ENCODE data around the gene TDO2.
"Not testable (repeated sequence)": the region's sequence is repeated elsewhere in the genome, so short reads cannot be mapped to it uniquely, and the experiment has no call there.

TDO2 gene

GRCh38 chr4:155903453-155903852 is at the start of gene TDO2:
Gene TDO2 (plus strand): TSS chr4:155903696. CDS start chr4:155903759, 63 bp downstream.
- no peak for DNase-seq

DNA sequence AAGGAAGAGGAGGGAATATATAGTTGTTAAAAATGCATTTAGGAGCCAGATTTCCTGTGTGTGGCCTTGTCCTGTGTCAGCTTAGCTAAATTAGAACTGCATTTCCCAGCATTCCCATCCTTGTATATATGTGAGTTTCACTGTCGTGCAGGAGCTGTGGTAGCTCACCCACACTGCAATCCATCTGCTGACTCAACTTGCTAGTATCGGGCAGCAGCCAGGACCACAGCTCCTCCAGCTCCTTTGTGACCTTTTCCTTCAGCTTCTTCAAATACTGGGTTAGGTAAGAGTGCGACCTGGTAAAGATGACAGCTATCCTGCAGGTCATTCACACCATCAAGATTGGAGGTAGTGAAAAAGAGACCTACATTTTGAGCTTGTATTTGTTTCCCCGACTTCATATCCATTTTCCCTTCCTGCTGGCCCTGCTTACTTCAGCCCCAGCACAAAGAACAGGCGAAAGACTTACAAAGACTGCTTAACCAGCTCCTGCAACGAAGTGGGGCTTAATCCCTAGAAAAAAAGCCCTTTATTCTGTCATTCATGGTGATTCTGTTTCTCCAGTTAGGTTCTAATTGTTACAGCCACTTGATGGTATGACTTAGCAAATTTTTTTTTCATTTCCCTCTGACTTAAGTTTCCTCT is 48.8 kb upstream of the TDO2 start:
- DNase-seq = no peak

GRCh38 chr4:155855897-155856296 is 47.6 kb upstream of the TDO2 start:
- DNase-seq = no peak

DNA sequence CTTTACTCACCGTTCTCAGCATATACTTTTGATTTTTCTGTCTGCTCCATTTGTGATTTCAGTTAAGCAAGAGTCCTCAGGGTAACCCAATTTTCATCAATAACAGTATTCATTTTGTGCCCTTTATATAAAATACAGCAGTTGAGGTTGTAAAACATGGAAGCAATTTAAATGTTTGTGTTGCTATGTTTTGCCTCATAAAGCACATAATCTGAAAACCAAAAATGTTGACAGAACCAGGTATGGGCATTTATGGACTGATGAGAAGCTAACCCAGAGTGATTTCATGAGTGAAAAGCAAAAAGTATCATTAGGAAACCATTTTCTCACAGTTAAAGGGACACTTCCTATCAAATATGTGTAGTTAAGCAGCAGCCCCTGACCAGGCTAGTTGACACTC is 37.3 kb upstream of the TDO2 start, which contains the start of gene ASIC5:
ASIC5 (minus strand) TSS at position 101 of the 400 bp plus-strand sequence; CDS start at position 50, 51 bp downstream.
- no peak for DNase-seq

- DNase-seq = no peak
Observed at GRCh38 chr4:155875878-155876277, 27.6 kb upstream of the TDO2 start.

DNA sequence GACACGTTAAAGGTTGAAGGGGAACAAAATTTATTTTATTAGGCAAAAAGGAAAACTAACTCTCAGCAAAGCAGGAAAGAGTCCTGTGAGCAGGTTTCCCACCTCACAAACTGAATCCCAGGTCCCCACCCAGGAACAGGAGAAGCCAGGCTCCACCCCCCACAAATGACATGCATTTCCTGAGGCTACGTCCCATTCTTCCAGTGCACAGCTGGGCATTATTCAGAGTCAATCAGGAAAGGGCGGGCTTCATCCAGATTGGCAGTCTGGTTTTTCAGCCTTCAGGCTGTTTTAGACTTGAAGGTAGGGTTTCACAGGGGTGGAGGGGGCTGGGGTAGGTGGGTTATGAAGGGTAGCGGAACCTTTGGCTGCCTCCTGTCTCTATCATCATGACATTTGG is 25.5 kb upstream of the TDO2 start:
- no peak for DNase-seq

GRCh38 chr4:155878611-155879010 is 24.9 kb upstream of the TDO2 start:
- DNase-seq = no peak

GRCh38 chr4:155879767-155880166 is 23.7 kb upstream of the TDO2 start:
- no peak for DNase-seq

DNA sequence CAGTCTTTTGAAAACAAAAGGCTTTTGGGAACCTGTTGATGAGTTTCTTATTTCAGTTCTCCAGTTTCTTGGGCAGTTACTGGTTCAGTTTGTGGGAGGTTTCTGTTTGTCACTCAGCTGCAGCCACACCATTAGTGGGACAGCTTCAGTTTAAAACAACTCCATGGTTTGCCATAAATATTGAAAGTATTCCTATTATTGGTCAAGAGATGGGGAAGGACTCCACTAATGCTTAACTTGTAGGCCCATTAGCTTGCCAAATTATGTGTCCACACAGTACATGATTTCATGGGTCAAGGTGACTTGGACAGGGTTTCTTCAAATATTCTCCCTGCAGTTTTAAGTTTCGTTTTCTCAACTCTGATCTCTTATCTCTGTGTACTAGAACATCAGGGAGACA is 21.9 kb upstream of the TDO2 start:
- no peak for DNase-seq

GRCh38 chr4:155883895-155884294 is 19.6 kb upstream of the TDO2 start:
- DNase-seq = no peak

GRCh38 chr4:155885666-155886065 is 17.8 kb upstream of the TDO2 start:
- no peak for DNase-seq

DNA sequence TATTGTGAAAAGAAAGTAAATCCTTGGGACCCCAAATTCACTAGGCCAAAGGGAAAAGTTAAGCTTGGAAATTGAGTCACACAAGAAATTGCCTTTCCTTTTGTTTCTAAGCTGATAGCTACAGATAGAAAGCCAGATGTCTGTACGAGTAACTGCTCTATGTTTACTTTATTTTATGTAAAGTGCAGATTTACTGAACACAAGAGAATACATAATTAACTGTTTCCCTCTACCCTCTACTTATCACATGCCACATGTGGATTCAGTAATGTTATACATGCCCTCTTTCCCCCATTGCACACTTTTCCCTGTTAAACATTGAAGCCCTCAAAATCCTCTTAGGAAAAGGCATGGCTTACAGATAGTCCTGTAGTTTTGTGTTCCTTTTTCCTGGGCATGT is 16.5 kb upstream of the TDO2 start:
- no peak for DNase-seq

GRCh38 chr4:155887847-155888570 is 15.5 kb upstream of the TDO2 start:
- no peak for DNase-seq

- DNase-seq = no peak
Observed at GRCh38 chr4:155889031-155889793, 14.3 kb upstream of the TDO2 start.

- DNase-seq = no peak
Observed at GRCh38 chr4:155889946-155890345, 13.6 kb upstream of the TDO2 start.

GRCh38 chr4:155891058-155891457 is 12.4 kb upstream of the TDO2 start:
- DNase-seq = no peak

DNA sequence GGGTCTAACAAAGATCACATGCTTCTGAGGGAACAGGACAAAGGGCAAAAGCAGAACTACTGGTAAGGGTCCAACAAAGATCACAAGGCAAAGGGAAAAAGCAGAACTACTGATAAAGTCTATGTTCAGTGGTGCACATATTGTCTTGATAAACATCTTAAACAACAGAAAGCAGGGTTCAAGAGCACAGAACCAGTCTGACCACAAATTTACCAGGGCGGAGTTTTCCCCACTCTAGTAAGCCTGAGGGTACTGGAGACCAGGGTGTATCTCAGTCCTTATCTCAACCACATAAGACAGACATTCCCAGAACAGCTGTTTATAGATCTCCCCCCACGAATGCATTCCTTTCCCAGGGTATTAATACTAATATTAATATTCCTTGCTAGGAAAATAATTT is 5.1 kb upstream of the TDO2 start:
- DNase-seq = not testable (repeated sequence)

GRCh38 chr4:155899891-155900290 is 3.6 kb upstream of the TDO2 start:
- DNase-seq = no peak

- no peak for DNase-seq
Observed at GRCh38 chr4:155900381-155900780, 3.1 kb upstream of the TDO2 start.

DNA sequence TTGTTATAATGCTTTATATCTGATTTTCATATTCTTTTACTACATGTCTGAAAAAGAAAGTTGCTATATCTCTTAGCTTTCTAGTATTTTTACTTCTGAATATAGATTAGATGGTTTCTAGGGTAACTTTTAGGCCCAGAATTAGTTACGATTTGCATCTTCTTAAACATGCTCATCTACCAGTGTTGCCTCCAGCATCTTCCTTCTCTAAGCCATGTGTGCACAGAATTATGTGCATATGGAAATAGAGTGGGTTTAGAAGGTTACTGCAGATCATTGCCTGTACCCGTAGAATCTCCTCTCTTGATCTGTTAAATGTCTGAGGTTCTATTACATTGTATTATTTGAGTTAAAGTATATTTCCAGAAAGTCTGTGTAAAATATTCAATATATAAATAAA is 2.5 kb upstream of the TDO2 start:
- no peak for DNase-seq

- no peak for DNase-seq
Observed at GRCh38 chr4:155904331-155904730, 835 bp downstream of the TDO2 start.

- no peak for DNase-seq
Observed at GRCh38 chr4:155906554-155907247, 3.2 kb downstream of the TDO2 start.

- no peak for DNase-seq
Observed at GRCh38 chr4:155907556-155907955, 4.1 kb downstream of the TDO2 start.
